A673 (cell line): ENCODE data around the gene FBXO15. TPM values are rescaled to one million over a fixed set of nuclear protein-coding genes. Genes with fewer than 3 reads are reported as not detected.
A peak's percentile ranks its signal among the peaks of the same experiment; 100 is the strongest.

ENCODE experiments used
- BruUV-seq: library from RNA; stranded (reverse); fragments of 400-500 nt; replicated peaks from 2 replicates; lab custom pipeline; 2021; lab: Mats Ljungman, UMichigan
- CTCF ChIA-PET: fragments of 300-600 bp; sonication (Branson Sonifier 250); formaldehyde crosslinking; loops from one replicate; lab custom pipeline; 2022; ENCODE audit warnings: antibody characterized with exemption; lab: Charles Lee
- POLR2A ChIA-PET: fragments of 300-600 bp; sonication (Branson Sonifier 250); formaldehyde crosslinking; loops from one replicate; lab custom pipeline; 2022; ENCODE audit warnings: antibody characterized with exemption; ENCODE audit not compliant: low non-redundant PET; lab: Charles Lee
- DNase-seq: peaks from one replicate; pipeline ENCODE4 v3.0.0-alpha.2; 2015; ENCODE audit warnings: low spot score
- H3K27ac ChIP-seq: fragments of 200-600 bp; sonication (generic); 2 replicates; pipeline ENCODE4 v1.5.1; 2016; ENCODE audit warnings: mixed run types, low read depth, mild to moderate bottlenecking, mixed read lengths, antibody characterized with exemption, low read length; ENCODE audit not compliant: poor library complexity, severe bottlenecking
- H3K27me3 ChIP-seq: fragments of 200-600 bp; sonication (generic); replicated peaks from 2 replicates; pipeline ENCODE4 v1.6.1; 2017; ENCODE audit warnings: mixed run types, low read depth, mild to moderate bottlenecking, mixed read lengths, antibody characterized with exemption, low read length; ENCODE audit not compliant: insufficient read depth, poor library complexity
- H3K36me3 ChIP-seq: fragments of 200-600 bp; sonication (generic); 2 replicates; pipeline ENCODE4 v1.6.1; 2016; ENCODE audit warnings: mixed run types, mild to moderate bottlenecking, mixed read lengths, antibody characterized with exemption, low read length; ENCODE audit not compliant: insufficient read depth, poor library complexity, severe bottlenecking
- H3K4me1 ChIP-seq: fragments of 200-600 bp; sonication (generic); 2 replicates; pipeline ENCODE4 v1.6.1; 2017; ENCODE audit warnings: mixed run types, mild to moderate bottlenecking, mixed read lengths, antibody characterized with exemption, low read length; ENCODE audit not compliant: insufficient read depth, poor library complexity, severe bottlenecking
- H3K4me3 ChIP-seq: fragments of 200-600 bp; sonication (generic); 2 replicates; pipeline ENCODE4 v1.5.1; 2016; ENCODE audit warnings: low read depth, mixed run types, mild to moderate bottlenecking, mixed read lengths, low read length; ENCODE audit not compliant: poor library complexity, severe bottlenecking
- H3K9me3 ChIP-seq: fragments of 200-600 bp; sonication (generic); 2 replicates; pipeline ENCODE4 v1.6.1; 2016; ENCODE audit warnings: mixed run types, low read depth, mild to moderate bottlenecking, mixed read lengths, antibody characterized with exemption, low read length; ENCODE audit not compliant: poor library complexity, severe bottlenecking
- EZH2 ChIP-seq: fragments of 200-600 bp; sonication (generic); IDR thresholded peaks from 2 replicates; pipeline ENCODE4 v1.6.1; 2017; ENCODE audit warnings: borderline replicate concordance, low read depth, mild to moderate bottlenecking, mixed read lengths, antibody characterized with exemption, low read length; ENCODE audit not compliant: poor library complexity, severe bottlenecking
- intact Hi-C: fragments of 100-400 bp; cut with micrococcal nuclease; formaldehyde crosslinking; loops from one replicate; pipeline ENCODE4 v1.10.0; 2022; ENCODE audit not compliant: unreplicated experiment
- total RNA-seq: library from RNA; stranded (reverse); gene quantifications from 2 replicates; pipeline ENCODE4 v1.2.3, GENCODE V29; 2021
- TF ChIP-seq, protein P1 (sequence below): fragments of 300-800, 200-600 bp; sonication (generic); conservative IDR thresholded peaks from 2 replicates; pipeline ENCODE4 v1.5.1; 2017; ENCODE audit warnings: low read depth, mild to moderate bottlenecking, antibody characterized with exemption, low read length, moderate library complexity, mixed read lengths

Gene FBXO15
- total RNA-seq, 1 experiment from 2014 or later: 2.4 TPM

DNA sequence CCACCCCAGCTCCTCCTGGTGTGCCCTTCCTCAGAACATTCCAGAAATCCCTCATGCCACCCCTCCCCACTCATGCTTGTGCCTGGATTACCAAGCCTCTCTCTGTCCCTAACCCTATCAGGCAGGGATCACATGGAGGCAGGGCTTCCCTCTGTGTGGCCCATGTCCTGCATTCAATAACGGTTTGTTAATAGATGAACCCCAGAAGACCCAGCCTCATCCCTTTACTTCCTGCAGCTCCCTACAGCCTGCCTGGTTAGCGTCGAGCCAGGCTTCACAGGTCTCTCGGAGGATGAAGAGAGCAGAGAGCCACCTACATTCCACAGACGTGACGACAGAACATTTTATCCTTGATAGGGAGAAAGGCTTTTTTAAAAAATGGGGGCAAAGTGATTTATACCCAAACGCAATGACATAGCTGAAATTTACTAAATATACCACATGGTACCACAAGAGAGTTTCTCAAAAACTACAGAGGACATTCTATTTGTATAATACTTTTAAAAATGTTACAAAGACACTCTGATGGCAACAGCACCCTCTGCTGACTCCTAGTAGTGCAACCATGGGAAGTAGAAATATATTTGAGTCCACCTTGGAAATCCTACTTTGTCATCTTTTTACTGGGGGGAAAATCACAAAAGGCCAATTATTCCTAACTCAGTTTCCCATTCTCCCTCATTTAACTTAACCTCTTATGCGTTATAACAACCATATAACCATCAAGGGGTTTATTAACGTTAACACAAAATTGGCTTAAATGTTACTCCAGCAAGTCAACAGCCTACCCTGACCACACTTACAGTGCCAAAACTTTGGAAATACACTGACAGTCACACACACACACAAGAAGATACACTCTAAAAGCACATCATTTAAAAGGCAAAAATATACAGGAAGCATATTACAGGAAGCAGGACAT, 30.7 kb downstream of the FBXO15 start:
- no peaks in the 10 kb centered on the region for H3K27me3 ChIP-seq
- POLR2A ChIA-PET: no interaction called here
- BruUV-seq: no TSS peak
- no peak overlapping the region for H3K4me3 ChIP-seq
- H3K9me3 ChIP-seq: no peaks in the 10 kb centered on the region
- CTCF ChIA-PET: no interaction called here
- intact Hi-C loops: loop anchor here (5.0 to 10.0 kb wide), 3 partner anchors 75 to 1412 kb away; no protein-coding TSS in a partner anchor
- H3K27ac ChIP-seq: no peak overlapping the region
- no peaks in the 10 kb centered on the region for H3K36me3 ChIP-seq
- DNase-seq: peak; percentile 61
- peaks cover 4% of the 10 kb centered on the region for H3K4me1 ChIP-seq
- TF ChIP-seq EZH2: no peak
- TF ChIP-seq, protein P1, sequence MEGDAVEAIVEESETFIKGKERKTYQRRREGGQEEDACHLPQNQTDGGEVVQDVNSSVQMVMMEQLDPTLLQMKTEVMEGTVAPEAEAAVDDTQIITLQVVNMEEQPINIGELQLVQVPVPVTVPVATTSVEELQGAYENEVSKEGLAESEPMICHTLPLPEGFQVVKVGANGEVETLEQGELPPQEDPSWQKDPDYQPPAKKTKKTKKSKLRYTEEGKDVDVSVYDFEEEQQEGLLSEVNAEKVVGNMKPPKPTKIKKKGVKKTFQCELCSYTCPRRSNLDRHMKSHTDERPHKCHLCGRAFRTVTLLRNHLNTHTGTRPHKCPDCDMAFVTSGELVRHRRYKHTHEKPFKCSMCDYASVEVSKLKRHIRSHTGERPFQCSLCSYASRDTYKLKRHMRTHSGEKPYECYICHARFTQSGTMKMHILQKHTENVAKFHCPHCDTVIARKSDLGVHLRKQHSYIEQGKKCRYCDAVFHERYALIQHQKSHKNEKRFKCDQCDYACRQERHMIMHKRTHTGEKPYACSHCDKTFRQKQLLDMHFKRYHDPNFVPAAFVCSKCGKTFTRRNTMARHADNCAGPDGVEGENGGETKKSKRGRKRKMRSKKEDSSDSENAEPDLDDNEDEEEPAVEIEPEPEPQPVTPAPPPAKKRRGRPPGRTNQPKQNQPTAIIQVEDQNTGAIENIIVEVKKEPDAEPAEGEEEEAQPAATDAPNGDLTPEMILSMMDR: peak; percentile 75

DNA sequence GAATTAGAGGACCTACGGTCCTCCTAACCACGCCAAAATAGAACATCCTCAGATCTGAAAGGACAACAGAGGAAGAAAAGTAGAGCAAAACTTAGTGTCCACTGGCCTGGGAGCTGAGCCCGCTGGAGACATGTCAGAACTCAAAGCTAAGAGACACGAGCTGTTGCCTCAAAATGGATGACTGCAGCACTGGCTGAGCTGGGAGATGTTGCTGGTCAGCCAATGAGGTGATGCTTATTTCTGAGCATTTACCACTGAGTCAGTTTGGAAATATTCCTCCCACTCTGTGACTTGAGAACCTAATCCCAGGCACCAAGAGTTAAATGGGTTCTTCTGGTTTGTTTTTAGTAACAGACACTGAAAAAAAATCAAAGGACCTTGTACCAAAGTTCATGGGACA, 32.6 kb downstream of the FBXO15 start:
- no peak overlapping the region for H3K27ac ChIP-seq
- H3K4me3 ChIP-seq: no peak overlapping the region
- no peak for TF ChIP-seq EZH2
- TF ChIP-seq, protein P1: no peak
- H3K36me3 ChIP-seq: no peaks in the 10 kb centered on the region
- H3K27me3 ChIP-seq: no peaks in the 10 kb centered on the region
- intact Hi-C loops: loop anchor here (5.0 to 10.0 kb wide), 3 partner anchors 73 to 1410 kb away; no protein-coding TSS in a partner anchor
- ChIA-PET CTCF (no interaction called here), POLR2A (no interaction called here)
- peaks cover 4% of the 10 kb centered on the region for H3K4me1 ChIP-seq
- no peak for DNase-seq
- H3K9me3 ChIP-seq: no peaks in the 10 kb centered on the region
- no TSS peak for BruUV-seq

DNA sequence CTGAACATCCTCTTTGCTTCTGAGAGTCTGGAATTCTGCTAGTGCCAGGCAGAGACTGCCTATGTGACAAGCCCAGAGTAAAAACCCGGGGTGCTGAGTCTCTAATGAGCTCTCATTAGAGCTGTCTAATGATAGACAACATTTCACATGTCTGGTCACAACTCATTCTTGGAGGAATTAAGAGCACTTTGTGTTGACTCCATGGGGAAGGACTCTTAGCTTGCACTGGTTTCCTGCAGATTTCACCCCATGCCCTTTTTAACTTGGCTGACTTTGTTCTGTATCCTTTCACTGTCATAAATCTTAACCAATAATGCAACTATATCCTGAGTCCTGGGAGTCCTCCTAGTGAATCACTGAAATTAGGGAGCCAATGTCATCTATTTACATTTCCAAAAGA, 33.5 kb downstream of the FBXO15 start:
- H3K36me3 ChIP-seq: no peaks in the 10 kb centered on the region
- H3K27me3 ChIP-seq: no peaks in the 10 kb centered on the region
- no peaks in the 10 kb centered on the region for H3K9me3 ChIP-seq
- H3K4me3 ChIP-seq: no peak overlapping the region
- no peak for TF ChIP-seq EZH2
- TF ChIP-seq, protein P1: no peak
- no peak overlapping the region for H3K27ac ChIP-seq
- ChIA-PET POLR2A (no interaction called here), CTCF (no interaction called here)
- intact Hi-C loops: loop anchor here (10.0 kb wide), 1 partner anchor 1409 kb away; no protein-coding TSS in a partner anchor
- BruUV-seq: no TSS peak
- H3K4me1 ChIP-seq: peaks cover 4% of the 10 kb centered on the region
- DNase-seq: peak; percentile 71
